ENCODE results near the gene LMF2. TPM values are rescaled to one million over a fixed set of nuclear protein-coding genes. Genes with fewer than 3 reads are reported as not detected.

LMF2 gene
- total RNA-seq, 1 experiment from 2014 or later = 56.9 TPM

DNA sequence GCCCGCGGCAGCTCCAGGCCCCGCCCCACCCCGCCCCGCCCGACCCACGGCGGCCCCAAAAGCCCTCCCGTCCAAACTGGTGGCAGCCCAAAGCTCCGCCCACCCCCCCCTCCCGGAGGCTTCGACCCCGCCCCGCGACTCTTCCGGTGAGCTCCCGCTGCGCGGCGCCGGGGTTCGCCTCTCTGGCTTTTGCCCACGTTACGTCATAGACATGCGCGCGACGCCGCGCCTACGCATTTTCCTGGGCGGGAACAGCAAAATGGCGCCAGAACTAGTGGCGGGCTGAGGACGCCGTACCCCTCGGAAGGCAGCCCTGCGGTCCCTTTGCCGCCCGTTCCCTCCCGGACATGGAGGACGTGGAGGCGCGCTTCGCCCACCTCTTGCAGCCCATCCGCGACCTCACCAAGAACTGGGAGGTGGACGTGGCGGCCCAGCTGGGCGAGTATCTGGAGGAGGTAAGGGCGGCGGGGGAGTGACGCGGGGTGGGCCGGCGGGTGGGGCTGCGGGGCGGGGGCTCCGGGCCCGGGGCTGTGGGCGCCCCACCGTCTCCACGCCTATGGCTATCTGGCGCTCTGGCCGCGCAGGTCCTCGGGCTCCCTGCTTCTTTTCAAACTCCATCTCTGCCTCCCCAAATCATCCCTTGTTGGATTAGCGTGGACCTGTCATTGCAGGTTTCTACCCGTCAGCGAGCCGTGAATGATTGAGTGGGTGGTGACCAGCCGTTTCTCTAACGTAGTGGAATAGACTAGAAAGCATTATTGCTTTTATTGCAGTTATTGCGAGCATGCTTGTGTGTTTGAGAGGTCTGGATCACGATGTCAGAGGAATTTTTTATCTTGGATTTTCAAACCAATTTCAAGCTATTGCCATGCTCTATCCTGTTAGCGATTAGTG is 736 bp upstream of the LMF2 start, which contains the start of gene NCAPH2:
Gene NCAPH2, plus strand, starts transcription at position 234 of the 894 bp plus-strand sequence. Its CDS starts 114 bp downstream, at position 348.
- peak; percentile 70 for ATAC-seq
- ChIA-PET CTCF (interaction anchor here (0.7 to 1.8 kb wide), 6 partner anchors 10 to 257 kb away, joined by 3 to 21 read pairs (median 3); partner anchors contain the start of genes HDAC10, SCO2 and SYCE3), POLR2A (interaction anchor here (0.6 to 2.1 kb wide), 5 partner anchors 9 to 201 kb away, joined by 3 to 20 read pairs (median 3); partner anchors contain the start of genes PLXNB2, SCO2 and SYCE3), RAD21 (ENCODE audit: low non-redundant PET in 1 of 2, low total read pairs in 2 of 2, uncharacterized antibody in 2 of 2, unreplicated experiment in 2 of 2) (interaction anchor here (0.8 to 0.9 kb wide), 2 partner anchors 17 kb away, joined by 4 to 8 read pairs; partner anchors contain the start of gene SCO2 (in 2 of the 2))
- intact Hi-C loops (cut with micrococcal nuclease) = loop anchor here (1.0 kb wide), 1 partner anchor 17 kb away; the partner anchor contains the start of gene SCO2
- Histone ChIP-seq H2AFZ (ENCODE audit: low read depth, low read length, poor library complexity, severe bottlenecking) (no peak within 1 kb of the TSS), H3K4me3 (replicated peaks in 1 of 2; ENCODE audit: low read depth in 1 of 2, low read length in 2 of 2) (peak within 1 kb of the TSS; percentile 67 to 99), H3K36me3 (ENCODE audit: control insufficient read depth in 1 of 2, insufficient read depth in 2 of 2, low read length in 2 of 2) (peaks cover 0 to 8% of the 10 kb centered on the region in 2 experiments; a peak in 1 of 4 replicates), H3K27me3 (ENCODE audit: insufficient read depth, low read length) (no peaks in the 10 kb centered on the region), H3K79me2 (ENCODE audit: insufficient read depth, low read length) (peaks cover 59% of the 10 kb centered on the region), H4K20me1 (ENCODE audit: insufficient read depth) (no peaks in the 10 kb centered on the region), H3K9me3 (ENCODE audit: control insufficient read depth in 1 of 2, insufficient read depth in 1 of 2, low read depth in 1 of 2, low read length in 2 of 2) (no peaks in the 10 kb centered on the region), H3K9ac (ENCODE audit: low read length) (peak within 1 kb of the TSS; percentile 94), H3K4me1 (ENCODE audit: control insufficient read depth in 1 of 2, insufficient read depth in 2 of 2, low read length in 2 of 2) (peaks cover 10 to 17% of the 10 kb centered on the region in 2 experiments), H3K4me2 (ENCODE audit: low read length) (peak within 1 kb of the TSS; percentile 93), H3K27ac (ENCODE audit: low read depth, low read length) (peak within 1 kb of the TSS; percentile 84), H3K9me2 (ENCODE audit: insufficient read depth) (no peaks in the 10 kb centered on the region)
- BruUV-seq (replicated peaks) = no TSS peak
- peak; percentile 94 for DNase-seq (ENCODE audit: low read depth, low spot score)
- TF ChIP-seq, protein P1, sequence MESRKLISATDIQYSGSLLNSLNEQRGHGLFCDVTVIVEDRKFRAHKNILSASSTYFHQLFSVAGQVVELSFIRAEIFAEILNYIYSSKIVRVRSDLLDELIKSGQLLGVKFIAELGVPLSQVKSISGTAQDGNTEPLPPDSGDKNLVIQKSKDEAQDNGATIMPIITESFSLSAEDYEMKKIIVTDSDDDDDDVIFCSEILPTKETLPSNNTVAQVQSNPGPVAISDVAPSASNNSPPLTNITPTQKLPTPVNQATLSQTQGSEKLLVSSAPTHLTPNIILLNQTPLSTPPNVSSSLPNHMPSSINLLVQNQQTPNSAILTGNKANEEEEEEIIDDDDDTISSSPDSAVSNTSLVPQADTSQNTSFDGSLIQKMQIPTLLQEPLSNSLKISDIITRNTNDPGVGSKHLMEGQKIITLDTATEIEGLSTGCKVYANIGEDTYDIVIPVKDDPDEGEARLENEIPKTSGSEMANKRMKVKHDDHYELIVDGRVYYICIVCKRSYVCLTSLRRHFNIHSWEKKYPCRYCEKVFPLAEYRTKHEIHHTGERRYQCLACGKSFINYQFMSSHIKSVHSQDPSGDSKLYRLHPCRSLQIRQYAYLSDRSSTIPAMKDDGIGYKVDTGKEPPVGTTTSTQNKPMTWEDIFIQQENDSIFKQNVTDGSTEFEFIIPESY (IDR thresholded peaks at IDR 0.05; ENCODE audit: extremely low read depth, insufficient replicate concordance, low read length) = no peak
- no peak; the same call in 1 of the 2 replicates for TF ChIP-seq CEBPB (IDR thresholded peaks at IDR 0.05; ENCODE audit: low read depth)
- TF ChIP-seq ZFX (IDR thresholded peaks at IDR 0.05) = no peak; the same call in 1 of the 2 replicates
- no peak for TF ChIP-seq EZH2 (IDR thresholded peaks at IDR 0.05)
- TF ChIP-seq POLR2AphosphoS5 (IDR thresholded peaks at IDR 0.05; ENCODE audit: low read depth, low read length) = peak; percentile 73
- peak; percentile 92 for TF ChIP-seq YY1 (IDR thresholded peaks at IDR 0.05; ENCODE audit: extremely low read depth, insufficient replicate concordance, low read depth, low read length)
- TF ChIP-seq, protein P2, sequence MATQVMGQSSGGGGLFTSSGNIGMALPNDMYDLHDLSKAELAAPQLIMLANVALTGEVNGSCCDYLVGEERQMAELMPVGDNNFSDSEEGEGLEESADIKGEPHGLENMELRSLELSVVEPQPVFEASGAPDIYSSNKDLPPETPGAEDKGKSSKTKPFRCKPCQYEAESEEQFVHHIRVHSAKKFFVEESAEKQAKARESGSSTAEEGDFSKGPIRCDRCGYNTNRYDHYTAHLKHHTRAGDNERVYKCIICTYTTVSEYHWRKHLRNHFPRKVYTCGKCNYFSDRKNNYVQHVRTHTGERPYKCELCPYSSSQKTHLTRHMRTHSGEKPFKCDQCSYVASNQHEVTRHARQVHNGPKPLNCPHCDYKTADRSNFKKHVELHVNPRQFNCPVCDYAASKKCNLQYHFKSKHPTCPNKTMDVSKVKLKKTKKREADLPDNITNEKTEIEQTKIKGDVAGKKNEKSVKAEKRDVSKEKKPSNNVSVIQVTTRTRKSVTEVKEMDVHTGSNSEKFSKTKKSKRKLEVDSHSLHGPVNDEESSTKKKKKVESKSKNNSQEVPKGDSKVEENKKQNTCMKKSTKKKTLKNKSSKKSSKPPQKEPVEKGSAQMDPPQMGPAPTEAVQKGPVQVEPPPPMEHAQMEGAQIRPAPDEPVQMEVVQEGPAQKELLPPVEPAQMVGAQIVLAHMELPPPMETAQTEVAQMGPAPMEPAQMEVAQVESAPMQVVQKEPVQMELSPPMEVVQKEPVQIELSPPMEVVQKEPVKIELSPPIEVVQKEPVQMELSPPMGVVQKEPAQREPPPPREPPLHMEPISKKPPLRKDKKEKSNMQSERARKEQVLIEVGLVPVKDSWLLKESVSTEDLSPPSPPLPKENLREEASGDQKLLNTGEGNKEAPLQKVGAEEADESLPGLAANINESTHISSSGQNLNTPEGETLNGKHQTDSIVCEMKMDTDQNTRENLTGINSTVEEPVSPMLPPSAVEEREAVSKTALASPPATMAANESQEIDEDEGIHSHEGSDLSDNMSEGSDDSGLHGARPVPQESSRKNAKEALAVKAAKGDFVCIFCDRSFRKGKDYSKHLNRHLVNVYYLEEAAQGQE (IDR thresholded peaks at IDR 0.05; ENCODE audit: low read depth) = no peak
- peak; percentile 91 for TF ChIP-seq SRF (IDR thresholded peaks at IDR 0.05; ENCODE audit: low read depth)
- peak; percentile 44 for TF ChIP-seq POLR2A (IDR thresholded peaks at IDR 0.05; ENCODE audit: borderline replicate concordance, extremely low read depth, insufficient read depth, insufficient read length)
- TF ChIP-seq RAD21 (IDR thresholded peaks at IDR 0.05; ENCODE audit: low read depth) = no peak
- TF ChIP-seq, protein P3, sequence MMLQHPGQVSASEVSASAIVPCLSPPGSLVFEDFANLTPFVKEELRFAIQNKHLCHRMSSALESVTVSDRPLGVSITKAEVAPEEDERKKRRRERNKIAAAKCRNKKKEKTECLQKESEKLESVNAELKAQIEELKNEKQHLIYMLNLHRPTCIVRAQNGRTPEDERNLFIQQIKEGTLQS (IDR thresholded peaks at IDR 0.05) = no peak
- peak; percentile 22 for TF ChIP-seq TCF7L2 (IDR thresholded peaks at IDR 0.05; ENCODE audit: borderline replicate concordance, extremely low read depth, insufficient read depth, insufficient read length)
- peak; percentile 91 for TF ChIP-seq EGR1 (IDR thresholded peaks at IDR 0.05; ENCODE audit: low read depth)
- no peak for TF ChIP-seq EZH2phosphoT487 (IDR thresholded peaks at IDR 0.05; ENCODE audit: borderline replicate concordance)
- TF ChIP-seq SIN3A (IDR thresholded peaks at IDR 0.05; ENCODE audit: low read depth) = peak; percentile 56; the same call in 1 of the 2 replicates
- no peak for TF ChIP-seq FOSL1 (IDR thresholded peaks at IDR 0.05; ENCODE audit: low read depth)
- no peak for TF ChIP-seq ZNF274 (IDR thresholded peaks at IDR 0.05; ENCODE audit: low read depth, low read length)
- TF ChIP-seq SP1 (IDR thresholded peaks at IDR 0.05; ENCODE audit: low read depth) = peak; percentile 84
- TF ChIP-seq CBX3 (IDR thresholded peaks at IDR 0.05; ENCODE audit: low read depth) = no peak
- no peak; the same call in 1 of the 2 replicates for TF ChIP-seq ELF1 (IDR thresholded peaks at IDR 0.05; ENCODE audit: borderline replicate concordance, low read depth)
